ENCODE results near the gene MICAL2. TPM values are rescaled to one million over a fixed set of nuclear protein-coding genes. Genes with fewer than 3 reads are reported as not detected.

The MICAL2 gene
- total and polyA plus RNA-seq, 3 donors from 2014 or later: 224 to 461 (median 401) TPM

DNA sequence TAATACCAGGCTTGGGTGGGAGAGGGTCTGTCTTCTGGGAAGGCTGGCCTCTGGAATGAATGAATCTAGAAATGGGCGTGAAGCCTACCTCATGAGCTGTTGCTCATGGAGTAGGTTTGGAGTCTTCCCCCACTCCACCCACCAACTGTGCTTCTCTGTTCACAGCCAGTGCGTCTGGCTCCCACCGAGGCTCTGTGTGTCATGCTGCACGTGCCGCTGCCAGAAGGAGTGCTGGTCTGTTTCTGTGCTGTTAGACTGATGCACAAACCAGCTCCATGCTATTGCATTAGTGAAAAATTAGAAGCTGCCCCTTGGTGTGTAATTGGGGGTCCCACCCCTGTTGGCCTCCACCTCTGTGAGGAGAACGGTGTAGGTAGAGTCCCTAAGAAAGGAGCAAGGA lies 134.7 kb downstream of the MICAL2 start:
- no peak overlapping the region for H3K4me3 ChIP-seq
- no peak for DNase-seq
- no peaks in the 10 kb centered on the region for H3K9me3 ChIP-seq
- H3K4me1 ChIP-seq: peaks cover 62% of the 10 kb centered on the region
- H3K27ac ChIP-seq: peak overlapping the region; percentile 52 to 75
- TF ChIP-seq POLR2A (IDR thresholded peaks at IDR 0.05): no peak
- TF ChIP-seq, protein P1, sequence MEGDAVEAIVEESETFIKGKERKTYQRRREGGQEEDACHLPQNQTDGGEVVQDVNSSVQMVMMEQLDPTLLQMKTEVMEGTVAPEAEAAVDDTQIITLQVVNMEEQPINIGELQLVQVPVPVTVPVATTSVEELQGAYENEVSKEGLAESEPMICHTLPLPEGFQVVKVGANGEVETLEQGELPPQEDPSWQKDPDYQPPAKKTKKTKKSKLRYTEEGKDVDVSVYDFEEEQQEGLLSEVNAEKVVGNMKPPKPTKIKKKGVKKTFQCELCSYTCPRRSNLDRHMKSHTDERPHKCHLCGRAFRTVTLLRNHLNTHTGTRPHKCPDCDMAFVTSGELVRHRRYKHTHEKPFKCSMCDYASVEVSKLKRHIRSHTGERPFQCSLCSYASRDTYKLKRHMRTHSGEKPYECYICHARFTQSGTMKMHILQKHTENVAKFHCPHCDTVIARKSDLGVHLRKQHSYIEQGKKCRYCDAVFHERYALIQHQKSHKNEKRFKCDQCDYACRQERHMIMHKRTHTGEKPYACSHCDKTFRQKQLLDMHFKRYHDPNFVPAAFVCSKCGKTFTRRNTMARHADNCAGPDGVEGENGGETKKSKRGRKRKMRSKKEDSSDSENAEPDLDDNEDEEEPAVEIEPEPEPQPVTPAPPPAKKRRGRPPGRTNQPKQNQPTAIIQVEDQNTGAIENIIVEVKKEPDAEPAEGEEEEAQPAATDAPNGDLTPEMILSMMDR (IDR thresholded peaks at IDR 0.05): no peak
- 72 to 87% methylated on average over 6 of the region's 6 CpGs for WGBS, 2 donors
- H3K36me3 ChIP-seq (ENCODE audit: low read depth, missing control alignments): no peaks in the 10 kb centered on the region
- intact Hi-C loops (cut with DNase I; ENCODE audit: low total_unique reads): no loop called here
- H3K27me3 ChIP-seq: no peaks in the 10 kb centered on the region

DNA sequence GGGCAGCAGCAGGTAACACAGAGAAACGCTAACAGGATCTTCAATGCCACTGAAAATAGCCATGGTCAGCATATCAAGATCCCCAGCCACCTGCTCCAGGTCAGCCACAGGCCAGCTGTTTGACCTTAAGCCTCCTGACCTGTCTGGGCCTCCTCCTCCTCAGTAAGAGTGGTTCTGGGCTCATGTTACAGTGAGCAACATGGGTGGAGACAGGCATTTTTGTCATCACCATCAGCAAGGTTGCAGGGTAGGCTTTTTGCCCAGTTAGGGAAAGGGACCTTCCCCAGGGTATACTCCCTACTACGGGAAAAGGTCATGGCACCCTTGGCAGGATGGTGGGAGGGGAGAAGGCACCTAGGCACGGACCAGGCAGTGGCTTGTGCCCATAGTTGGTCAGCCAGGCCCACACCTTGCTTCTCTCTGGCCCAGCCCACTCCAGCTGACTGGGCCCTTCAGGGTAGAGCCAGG lies 135.2 kb downstream of the MICAL2 start:
- Histone ChIP-seq H3K27ac (peak overlapping the region; percentile 52 to 75), H3K9me3 (no peaks in the 10 kb centered on the region), H3K4me1 (peaks cover 67% of the 10 kb centered on the region), H3K4me3 (no peak overlapping the region), H3K36me3 (ENCODE audit: low read depth, missing control alignments) (no peaks in the 10 kb centered on the region), H3K27me3 (no peaks in the 10 kb centered on the region)
- no peak for DNase-seq
- 44 to 56% methylated on average over 2 to 3 of the region's 3 CpGs for WGBS, 2 donors
- TF ChIP-seq POLR2A (IDR thresholded peaks at IDR 0.05): no peak
- TF ChIP-seq, protein P1 (IDR thresholded peaks at IDR 0.05): no peak
- intact Hi-C loops (cut with DNase I; ENCODE audit: low total_unique reads): no loop called here

DNA sequence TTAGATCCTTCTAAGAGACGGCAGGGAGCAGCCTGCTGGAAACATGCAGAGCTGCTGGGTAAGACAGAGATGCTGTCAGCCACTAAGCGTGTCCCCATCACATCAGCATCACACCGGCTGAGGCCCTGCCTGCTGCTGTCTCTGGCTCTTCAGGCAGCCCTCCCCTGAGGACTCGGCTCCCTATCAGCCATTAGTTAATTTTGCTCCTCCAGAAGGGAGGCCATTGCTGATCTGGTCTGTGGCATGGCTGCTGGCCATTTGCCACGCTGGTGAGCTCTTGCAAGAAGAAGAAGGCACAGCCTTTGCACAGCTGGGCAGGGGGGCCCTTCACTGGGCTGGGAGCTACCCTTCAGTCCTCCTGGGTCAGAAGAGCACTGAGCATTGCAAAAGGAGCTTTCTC lies 135.8 kb downstream of the MICAL2 start:
- no peak for TF ChIP-seq POLR2A (IDR thresholded peaks at IDR 0.05)
- TF ChIP-seq, protein P1 (IDR thresholded peaks at IDR 0.05): no peak
- 56 to 85% methylated on average over 1 to 5 of the region's 5 CpGs for WGBS, 2 donors
- Histone ChIP-seq H3K27me3 (no peaks in the 10 kb centered on the region), H3K4me3 (no peak overlapping the region), H3K9me3 (no peaks in the 10 kb centered on the region), H3K4me1 (peaks cover 71% of the 10 kb centered on the region), H3K27ac (peak overlapping the region in 1 of 2 donors; percentile 75), H3K36me3 (ENCODE audit: low read depth, missing control alignments) (no peaks in the 10 kb centered on the region)
- intact Hi-C loops (cut with DNase I; ENCODE audit: low total_unique reads): no loop called here
- no peak for DNase-seq

DNA sequence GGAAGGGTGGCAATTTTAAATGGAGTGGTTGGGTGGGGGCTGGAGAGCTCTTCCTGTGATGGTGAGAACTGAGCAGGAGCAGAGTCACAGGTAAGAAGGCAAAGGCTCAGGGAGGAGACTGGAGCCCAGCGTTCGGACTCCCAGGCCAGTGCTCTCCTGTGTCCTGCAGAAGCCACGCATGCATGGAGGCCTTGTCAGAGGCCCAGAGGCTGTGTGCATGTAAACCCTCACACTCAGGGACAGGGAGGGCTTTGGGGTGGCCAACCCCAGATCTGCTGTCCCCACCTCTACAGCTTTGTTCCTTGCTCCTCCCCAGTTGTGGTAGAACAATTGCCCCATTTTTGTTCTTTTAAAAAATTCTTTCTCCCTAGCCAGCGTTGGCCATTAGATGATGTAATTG lies 136.6 kb downstream of the MICAL2 start:
- WGBS, 2 donors: 90 to 92% methylated on average over 3 to 4 of the region's 4 CpGs
- Histone ChIP-seq H3K9me3 (no peaks in the 10 kb centered on the region), H3K27me3 (no peaks in the 10 kb centered on the region), H3K27ac (peak overlapping the region; percentile 74 to 75), H3K4me3 (no peak overlapping the region), H3K4me1 (peaks cover 69% of the 10 kb centered on the region), H3K36me3 (ENCODE audit: low read depth, missing control alignments) (no peaks in the 10 kb centered on the region)
- intact Hi-C loops (cut with DNase I; ENCODE audit: low total_unique reads): no loop called here
- TF ChIP-seq, protein P1 (IDR thresholded peaks at IDR 0.05): no peak
- TF ChIP-seq POLR2A (IDR thresholded peaks at IDR 0.05): no peak
- no peak for DNase-seq

DNA sequence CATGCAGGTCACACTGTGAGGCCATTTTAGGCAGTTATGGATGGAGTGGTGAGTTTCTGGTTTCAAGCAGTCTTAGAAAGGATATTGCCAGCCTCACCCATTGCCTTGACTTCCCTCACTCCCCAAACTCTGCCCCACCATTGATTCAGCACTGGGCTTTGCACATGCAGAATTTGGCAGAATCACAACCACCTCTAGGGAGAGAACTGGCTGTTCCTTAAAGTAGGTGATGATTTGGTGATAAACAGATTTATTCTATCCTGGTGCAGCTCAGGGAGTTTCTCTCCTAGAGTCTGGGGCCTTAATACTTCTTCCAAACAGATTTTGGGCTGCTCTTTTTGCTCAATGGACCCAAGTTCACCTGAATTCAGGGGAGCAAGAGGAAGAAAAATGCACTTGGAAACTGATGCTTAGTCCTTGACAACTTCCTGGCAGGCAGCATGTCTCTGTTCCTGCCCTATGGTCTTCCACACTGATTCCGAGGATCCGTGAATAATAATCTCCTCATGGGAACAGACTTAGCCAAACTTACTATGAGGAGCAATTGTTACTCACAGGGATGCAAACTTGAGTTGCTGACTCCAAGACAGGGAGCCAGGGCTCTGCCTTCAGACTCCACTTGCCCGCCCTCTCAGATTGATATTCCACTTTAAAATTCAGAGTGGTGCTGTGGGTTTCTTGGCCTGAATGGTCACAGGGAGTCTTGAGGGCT lies 137.3 kb downstream of the MICAL2 start:
- no peak for DNase-seq
- Histone ChIP-seq H3K4me3 (no peak overlapping the region), H3K27me3 (no peaks in the 10 kb centered on the region), H3K4me1 (peaks cover 61% of the 10 kb centered on the region), H3K27ac (peak overlapping the region; percentile 74 to 75), H3K36me3 (ENCODE audit: low read depth, missing control alignments) (no peaks in the 10 kb centered on the region), H3K9me3 (no peaks in the 10 kb centered on the region)
- intact Hi-C loops (cut with DNase I; ENCODE audit: low total_unique reads): no loop called here
- WGBS, 2 donors: 27 to 32% methylated on average over 2 to 3 of the region's 3 CpGs
- no peak for TF ChIP-seq POLR2A (IDR thresholded peaks at IDR 0.05)
- TF ChIP-seq, protein P1 (IDR thresholded peaks at IDR 0.05): no peak
